CD14-positive monocyte (primary cell): ENCODE results near the gene FAM216A. TPM values are rescaled to one million over a fixed set of nuclear protein-coding genes. Genes with fewer than 3 reads are reported as not detected.
A peak's percentile ranks its signal among the peaks of the same experiment; 100 is the strongest.
"Not testable (repeated sequence)": the region's sequence is repeated elsewhere in the genome, so short reads cannot be mapped to it uniquely, and the experiment has no call there.

Experiments used
- DNase-seq, 3 donors: peaks; one replicate each; pipeline ENCODE4 v3.0.0-alpha.2; 2011 to 2022
- H2AFZ ChIP-seq: 2 replicates; pipeline ENCODE4 v1.6.0; 2012; ENCODE audit warnings: mild to moderate bottlenecking, low read depth, low read length, inconsistent platforms; ENCODE audit not compliant: insufficient read depth, poor library complexity, severe bottlenecking
- H3K27ac ChIP-seq, 2 donors: 1 replicate in 1 of 2; 2 replicates in 1 of 2; pipeline ENCODE4 v1.5.1; 2012 to 2013; ENCODE audit warnings: low read length in 2 of 2, control low read depth in 1 of 2, inconsistent platforms in 1 of 2, low read depth in 1 of 2, mild to moderate bottlenecking in 1 of 2
- H3K27me3 ChIP-seq, 2 donors: one replicate each; pipeline versions ENCODE4 v1.6.0 to v1.6.1; 2011 to 2013; ENCODE audit warnings: low read length in 2 of 2; ENCODE audit not compliant: control insufficient read depth in 2 of 2, insufficient read depth in 2 of 2
- H3K36me3 ChIP-seq, 2 donors: replicated peaks in 1 of 2; 1 replicate in 1 of 2; 2 replicates in 1 of 2; pipeline versions ENCODE4 v1.5.1 to v1.6.1; 2012 to 2013; ENCODE audit warnings: low read length in 2 of 2, control low read depth in 1 of 2, inconsistent platforms in 1 of 2, mild to moderate bottlenecking in 1 of 2; ENCODE audit not compliant: insufficient read depth in 2 of 2, control insufficient read depth in 1 of 2
- H3K4me1 ChIP-seq, 2 donors: 1 replicate in 1 of 2; 2 replicates in 1 of 2; pipeline versions ENCODE4 v1.5.1 to v1.6.1; 2012 to 2013; ENCODE audit warnings: low read length in 2 of 2, control low read depth in 1 of 2, inconsistent platforms in 1 of 2, mild to moderate bottlenecking in 1 of 2, moderate library complexity in 1 of 2; ENCODE audit not compliant: insufficient read depth in 2 of 2, control insufficient read depth in 1 of 2
- H3K4me2 ChIP-seq: replicated peaks from 2 replicates; pipeline ENCODE3; 2012; ENCODE audit warnings: low read length, moderate library complexity, mild to moderate bottlenecking; ENCODE audit not compliant: poor library complexity, severe bottlenecking; ENCODE audit errors: extremely low read depth
- H3K4me3 ChIP-seq, 3 experiments: fragments of 200-600 bp in 1 of 3; sonication (generic) in 1 of 3; replicated peaks in 1 of 3; 1 replicate in 2 of 3; 2 replicates in 1 of 3; pipeline ENCODE4 v1.5.1; 2011 to 2013; ENCODE audit warnings: low read length in 3 of 3, mild to moderate bottlenecking in 3 of 3, control low read depth in 2 of 3, low read depth in 2 of 3, inconsistent platforms in 1 of 3, moderate library complexity in 1 of 3
- H3K79me2 ChIP-seq: 2 replicates; pipeline ENCODE4 v1.6.0; 2012; ENCODE audit warnings: mild to moderate bottlenecking, control low read depth, inconsistent platforms, low read length, moderate library complexity; ENCODE audit not compliant: insufficient read depth
- H3K9ac ChIP-seq: 2 replicates; pipeline ENCODE4 v1.6.0; 2017; ENCODE audit warnings: low read length, mild to moderate bottlenecking; ENCODE audit not compliant: insufficient read depth, poor library complexity, severe bottlenecking
- H3K9me3 ChIP-seq, 2 donors: replicated peaks in 1 of 2; 1 replicate in 1 of 2; 2 replicates in 1 of 2; pipeline versions ENCODE4 v1.5.1 to v1.6.1; 2012 to 2013; ENCODE audit warnings: low read length in 2 of 2, control low read depth in 1 of 2; ENCODE audit not compliant: control insufficient read depth in 1 of 2, insufficient read depth in 1 of 2
- H4K20me1 ChIP-seq: 2 replicates; pipeline ENCODE4 v1.6.0; 2012; ENCODE audit warnings: mild to moderate bottlenecking, low read length, control low read depth, moderate library complexity; ENCODE audit not compliant: insufficient read depth
- H3K27ac Mint-ChIP-seq, 7 donors: one replicate each; pipeline ENCODE4 v1.8.0; 2020; ENCODE audit warnings: mild to moderate bottlenecking in 7 of 7, mixed read lengths in 7 of 7, moderate library complexity in 6 of 7, inconsistent platforms in 2 of 7
- H3K27me3 Mint-ChIP-seq, 3 donors: one replicate each; pipeline ENCODE4 v1.8.0; 2021 to 2022; ENCODE audit warnings: low read depth in 3 of 3, mild to moderate bottlenecking in 3 of 3, mixed read lengths in 3 of 3, moderate library complexity in 3 of 3, inconsistent platforms in 1 of 3
- H3K36me3 Mint-ChIP-seq, 2 donors: one replicate each; pipeline ENCODE4 v1.8.0; 2020; ENCODE audit warnings: mixed read lengths in 2 of 2, inconsistent platforms in 1 of 2, mild to moderate bottlenecking in 1 of 2
- H3K4me1 Mint-ChIP-seq: one replicate; pipeline ENCODE4 v1.8.0; 2020; ENCODE audit warnings: mild to moderate bottlenecking, mixed read lengths
- H3K4me3 Mint-ChIP-seq, 2 donors: one replicate each; pipeline ENCODE4 v1.8.0; 2020; ENCODE audit warnings: mild to moderate bottlenecking in 2 of 2, mixed read lengths in 2 of 2, moderate library complexity in 1 of 2
- H3K9me3 Mint-ChIP-seq, 7 donors: one replicate each; pipeline ENCODE4 v1.8.0; 2020 to 2022; ENCODE audit warnings: mixed read lengths in 7 of 7, mild to moderate bottlenecking in 6 of 7, moderate library complexity in 6 of 7, inconsistent platforms in 2 of 7
- CTCF ChIP-seq: fragments of 200-600 bp; IDR thresholded peaks from one replicate; pipeline ENCODE4 v1.8.0; 2022; ENCODE audit warnings: antibody characterized with exemption, mild to moderate bottlenecking
- WGBS: methylation state at CpG from one replicate; pipeline ENCODE4 v1.1.5; 2013; ENCODE audit warnings: missing lambda C conversion rate; ENCODE audit not compliant: insufficient coverage; 5-methylcytosine and 5-hydroxymethylcytosine counted together
- intact Hi-C, 2 donors: fragments of 100-400 bp; cut with micrococcal nuclease; formaldehyde crosslinking; loops; one replicate each; pipeline versions ENCODE4 v1.15.0 to v1.15.1; 2023
- polyA minus RNA-seq: library from RNA; depleted of rRNA, polyadenylated mRNA; stranded (reverse); fragments of >200 nt; gene quantifications from 2 replicates; pipeline ENCODE4 v1.2.3, GENCODE V29; 2012
- polyA plus RNA-seq, 3 donors: library from polyadenylated mRNA; depleted of rRNA in 1 of 3; unstranded in 2 of 3; stranded (reverse) in 1 of 3; fragments of 300-500 nt in 2 of 3; fragments of >200 nt in 1 of 3; fragmentation: Illumina TruSeq in 2 of 3; gene quantifications; 1 replicate in 2 of 3; 2 replicates in 1 of 3; pipeline ENCODE4 v1.2.3, GENCODE V29; 2012 to 2021
- total RNA-seq, 12 experiments: library from RNA in 1 of 12; stranded (reverse) in 1 of 12; fragments of 120-200 nt in 1 of 12; gene quantifications; one replicate each; pipeline ENCODE4 v1.2.4 and lab custom pipeline; 2013 to 2026; ENCODE audit warnings: mixed read lengths in 6 of 12, inconsistent platforms in 1 of 12

FAM216A gene
- 11.7 TPM for total RNA-seq (2013)
- polyA plus RNA-seq, result 10 to 100 TPM in 1 of 3 donors, 1 to 10 TPM in 2; 5.1 to 10.9 (median 6.2) TPM
- polyA minus RNA-seq, result 6.0 and 8.1 TPM in 2 replicates
- total RNA-seq (lab: John Stamatoyannopoulos, UW), result 1.0 to 5.8 (median 3.7) reads per million in 11 experiments

GRCh38 chr12:110468214-110469048, at the start of gene FAM216A, which contains the start of gene GPN3:
FAM216A (plus strand) TSS chr12:110468845; CDS start chr12:110468876, 31 bp downstream.
GPN3 (minus strand) TSS chr12:110468257; CDS start chr12:110468203, 54 bp downstream.
- H3K4me3 Mint-ChIP-seq, result peak within 1 kb of the TSS; percentile 100
- Histone ChIP-seq H3K4me2 (peak within 1 kb of the TSS; percentile 100), H3K36me3 (peaks cover 17 to 19% of the 10 kb centered on the region in 2 donors), H2AFZ (peak within 1 kb of the TSS; percentile 100), H3K27me3 (no peaks in the 10 kb centered on the region), H3K9ac (peak within 1 kb of the TSS; percentile 80), H3K79me2 (peaks cover 66% of the 10 kb centered on the region), H4K20me1 (no peaks in the 10 kb centered on the region), H3K9me3 (no peaks in the 10 kb centered on the region), H3K4me3 (peak within 1 kb of the TSS; percentile 62 to 96 (median 76)), H3K4me1 (peaks cover 23 to 34% of the 10 kb centered on the region in 2 donors), H3K27ac (peak within 1 kb of the TSS; percentile 60 to 79)
- H3K27me3 Mint-ChIP-seq, result no peaks in the 10 kb centered on the region
- peaks cover 25% of the 10 kb centered on the region for H3K4me1 Mint-ChIP-seq
- WGBS, result under 1% methylated on average over 70 of the region's 78 CpGs
- intact Hi-C loops, result loop anchor here (1.0 to 5.0 kb wide), 5 partner anchors 18 to 139 kb away; partner anchors contain the start of genes RAD9B (in 2 of the 2), VPS29 (in 2 of the 2) and ARPC3 (in 1 of the 2)
- TF ChIP-seq CTCF, result no peak
- peak; percentile 94 to 96 (median 94) for DNase-seq
- H3K36me3 Mint-ChIP-seq, result peaks cover 18 to 25% of the 10 kb centered on the region in 2 donors
- H3K27ac Mint-ChIP-seq, result peak within 1 kb of the TSS; percentile 90 to 98 (median 95)
- no peaks in the 10 kb centered on the region for H3K9me3 Mint-ChIP-seq

GRCh38 chr12:110420644-110421043, 48.0 kb upstream of the FAM216A start:
- DNase-seq, H3K27ac ChIP-seq, H2AFZ ChIP-seq, H3K79me2 ChIP-seq, H4K20me1 ChIP-seq, H3K4me2 ChIP-seq, H3K36me3 Mint-ChIP-seq, H3K36me3 ChIP-seq, H3K4me3 Mint-ChIP-seq, H3K27ac Mint-ChIP-seq, H3K9me3 Mint-ChIP-seq, H3K27me3 ChIP-seq, H3K27me3 Mint-ChIP-seq, H3K9ac ChIP-seq, H3K9me3 ChIP-seq, H3K4me3 ChIP-seq: not testable (repeated sequence)
- H3K4me1 ChIP-seq, result peaks cover 13% of the 10 kb centered on the region in 2 donors
- WGBS, result no CpG with 5 or more reads among the region's 1 CpG
- H3K4me1 Mint-ChIP-seq, result peaks cover 15% of the 10 kb centered on the region
- intact Hi-C loops, result loop anchor here in 1 of 2 donors (10.0 kb wide), 1 partner anchor 316 kb away; no protein-coding TSS in a partner anchor
